Esophagus muscularis mucosa (tissue), 4 donors: Measurements from ENCODE around the gene ALG5.

Experiments
- EP300 ChIP-seq: sonication (generic); formaldehyde crosslinking; IDR thresholded peaks from one replicate; pipeline ENCODE4 v1.6.1; 2017; ENCODE audit warnings: antibody characterized with exemption
- POLR2AphosphoS5 ChIP-seq, 2 donors: sonication (generic); formaldehyde crosslinking; IDR thresholded peaks; one replicate each; pipeline ENCODE4 v1.6.1; 2017; ENCODE audit warnings: antibody characterized with exemption in 2 of 2
- TF ChIP-seq, protein P1 (sequence below), 3 experiments: fragments of 200-600 bp in 2 of 3; fragments of 450-650 bp in 1 of 3; sonication (generic) in 2 of 3; IDR thresholded peaks; one replicate each; pipeline ENCODE4 v1.5.1; 2017 to 2019; ENCODE audit warnings: antibody characterized with exemption in 3 of 3, mild to moderate bottlenecking in 2 of 3, moderate library complexity in 1 of 3

DNA sequence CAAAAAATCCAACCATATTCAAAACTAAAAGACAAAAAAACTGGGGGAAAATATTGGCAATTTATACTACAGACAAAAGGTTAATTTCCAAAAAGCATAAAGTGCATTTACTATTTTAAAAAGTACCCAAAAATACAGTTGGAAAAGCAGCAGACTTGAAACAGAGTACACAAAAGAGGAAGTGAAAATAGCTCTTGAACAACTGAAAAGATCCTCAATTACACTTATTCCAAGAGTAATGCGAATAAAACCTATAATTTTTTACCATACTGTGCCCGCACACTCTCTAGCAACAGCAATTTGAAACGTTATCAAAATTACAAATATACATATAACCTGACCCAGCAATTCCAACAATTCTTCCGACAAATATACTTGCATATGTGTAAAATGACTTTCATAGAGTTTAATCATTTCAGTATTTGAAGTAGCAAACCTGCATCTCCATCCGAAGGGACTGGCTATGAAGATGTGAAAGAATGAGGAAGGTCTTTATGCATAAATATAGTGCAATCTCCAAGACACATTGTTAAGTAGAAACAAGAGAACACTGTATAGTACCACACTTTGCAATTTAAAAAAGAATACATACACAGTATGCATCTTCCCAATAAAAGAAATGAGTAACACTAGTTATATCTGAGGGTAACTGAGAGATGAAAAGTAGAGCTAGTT is 25.4 kb downstream of the ALG5 start:
- TF ChIP-seq, protein P1, sequence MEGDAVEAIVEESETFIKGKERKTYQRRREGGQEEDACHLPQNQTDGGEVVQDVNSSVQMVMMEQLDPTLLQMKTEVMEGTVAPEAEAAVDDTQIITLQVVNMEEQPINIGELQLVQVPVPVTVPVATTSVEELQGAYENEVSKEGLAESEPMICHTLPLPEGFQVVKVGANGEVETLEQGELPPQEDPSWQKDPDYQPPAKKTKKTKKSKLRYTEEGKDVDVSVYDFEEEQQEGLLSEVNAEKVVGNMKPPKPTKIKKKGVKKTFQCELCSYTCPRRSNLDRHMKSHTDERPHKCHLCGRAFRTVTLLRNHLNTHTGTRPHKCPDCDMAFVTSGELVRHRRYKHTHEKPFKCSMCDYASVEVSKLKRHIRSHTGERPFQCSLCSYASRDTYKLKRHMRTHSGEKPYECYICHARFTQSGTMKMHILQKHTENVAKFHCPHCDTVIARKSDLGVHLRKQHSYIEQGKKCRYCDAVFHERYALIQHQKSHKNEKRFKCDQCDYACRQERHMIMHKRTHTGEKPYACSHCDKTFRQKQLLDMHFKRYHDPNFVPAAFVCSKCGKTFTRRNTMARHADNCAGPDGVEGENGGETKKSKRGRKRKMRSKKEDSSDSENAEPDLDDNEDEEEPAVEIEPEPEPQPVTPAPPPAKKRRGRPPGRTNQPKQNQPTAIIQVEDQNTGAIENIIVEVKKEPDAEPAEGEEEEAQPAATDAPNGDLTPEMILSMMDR (IDR thresholded peaks at IDR 0.05), result no peak
- TF ChIP-seq POLR2AphosphoS5 (IDR thresholded peaks at IDR 0.05) (no peak), EP300 (no peak)
